Measurements from ENCODE around the gene RIOX2. TPM values are rescaled to one million over a fixed set of nuclear protein-coding genes. Genes with fewer than 3 reads are reported as not detected.

Gene RIOX2
- total RNA-seq, 1 donor from 2014 or later: 40.3 TPM

DNA sequence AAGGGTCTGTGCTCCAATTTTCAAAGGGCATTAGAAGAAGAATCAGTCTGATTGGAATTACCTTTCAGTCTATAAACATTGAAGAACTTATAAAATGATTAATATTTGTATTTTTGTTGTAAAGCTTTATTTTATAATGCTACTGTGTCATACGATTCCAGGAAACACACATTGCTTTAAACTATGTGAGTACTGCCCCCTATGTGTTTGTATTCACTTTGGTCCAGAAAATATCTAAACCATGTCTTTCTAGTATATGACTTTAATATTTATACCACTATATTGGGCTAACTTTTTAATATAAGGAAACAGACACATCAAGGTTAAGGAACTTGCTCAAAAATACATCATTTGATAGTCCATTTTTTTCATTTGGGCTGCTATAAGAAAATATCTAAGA, 3.2 kb upstream of the RIOX2 start:
- DNase-seq (ENCODE audit: low read depth) (no peak), FAIRE-seq (no peak)
- no peaks in the 10 kb centered on the region for H3K36me3 ChIP-seq (ENCODE audit: control insufficient read depth, insufficient read depth, low read length)
- TF ChIP-seq CTCF (IDR thresholded peaks at IDR 0.05; ENCODE audit: insufficient read depth, low read length, severe bottlenecking): no peak
- no peaks in the 10 kb centered on the region for H3K27me3 ChIP-seq (ENCODE audit: control insufficient read depth, insufficient read depth, low read length)
- no peak overlapping the region for H3K4me3 ChIP-seq (ENCODE audit: low read depth, low read length)

- Histone ChIP-seq H3K27me3 (ENCODE audit: control insufficient read depth, insufficient read depth, low read length) (no peaks in the 10 kb centered on the region), H3K4me3 (ENCODE audit: low read depth, low read length) (no peak overlapping the region), H3K36me3 (ENCODE audit: control insufficient read depth, insufficient read depth, low read length) (no peaks in the 10 kb centered on the region)
- no peak for TF ChIP-seq CTCF (IDR thresholded peaks at IDR 0.05; ENCODE audit: insufficient read depth, low read length, severe bottlenecking)
- DNase-seq (ENCODE audit: low read depth) (no peak), FAIRE-seq (no peak)
These were observed 2.8 kb upstream of the RIOX2 start for GRCh38 chr3:97974996-97975395.

DNA sequence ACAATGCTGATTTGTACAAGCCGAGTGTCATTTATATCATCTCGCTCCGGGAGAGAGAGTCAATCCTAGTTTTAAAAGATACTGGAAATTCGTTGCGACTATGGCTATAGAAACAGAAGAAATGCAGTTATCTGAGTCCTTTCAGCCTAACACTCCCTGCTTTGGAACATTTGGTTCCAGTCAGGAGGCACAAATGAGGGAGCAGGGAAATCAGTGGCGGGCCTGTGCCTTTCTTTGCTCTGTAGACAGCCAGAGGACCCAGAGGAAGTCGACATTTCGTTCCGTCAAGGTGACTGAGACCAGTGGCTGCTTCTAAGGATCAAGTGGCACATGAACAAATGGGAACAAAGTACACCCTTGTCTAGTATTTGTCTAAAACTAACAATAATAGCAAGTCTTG, 745 bp upstream of the RIOX2 start:
- no peak for FAIRE-seq
- Histone ChIP-seq H3K4me3 (ENCODE audit: low read depth, low read length) (no peak overlapping the region), H3K36me3 (ENCODE audit: control insufficient read depth, insufficient read depth, low read length) (no peaks in the 10 kb centered on the region), H3K27me3 (ENCODE audit: control insufficient read depth, insufficient read depth, low read length) (no peaks in the 10 kb centered on the region)
- no peak for TF ChIP-seq CTCF (IDR thresholded peaks at IDR 0.05; ENCODE audit: insufficient read depth, low read length, severe bottlenecking)
- no peak for DNase-seq (ENCODE audit: low read depth)

GRCh38 chr3:97970956-97971620, 1.1 kb downstream of the RIOX2 start:
- Histone ChIP-seq H3K27me3 (ENCODE audit: control insufficient read depth, insufficient read depth, low read length) (no peaks in the 10 kb centered on the region), H3K4me3 (ENCODE audit: low read depth, low read length) (peak overlapping the region; percentile 72), H3K36me3 (ENCODE audit: control insufficient read depth, insufficient read depth, low read length) (peaks cover 4% of the 10 kb centered on the region)
- no peak for TF ChIP-seq CTCF (IDR thresholded peaks at IDR 0.05; ENCODE audit: insufficient read depth, low read length, severe bottlenecking)
- FAIRE-seq: no peak
- no peak for DNase-seq (ENCODE audit: low read depth)

- Histone ChIP-seq H3K36me3 (ENCODE audit: control insufficient read depth, insufficient read depth, low read length) (peaks cover 4% of the 10 kb centered on the region), H3K27me3 (ENCODE audit: control insufficient read depth, insufficient read depth, low read length) (no peaks in the 10 kb centered on the region), H3K4me3 (ENCODE audit: low read depth, low read length) (no peak overlapping the region)
- no peak for FAIRE-seq
- DNase-seq (ENCODE audit: low read depth): no peak
- no peak for TF ChIP-seq CTCF (IDR thresholded peaks at IDR 0.05; ENCODE audit: insufficient read depth, low read length, severe bottlenecking)
These were observed 2.1 kb downstream of the RIOX2 start for GRCh38 chr3:97970156-97970555.

- no peak overlapping the region for H3K4me3 ChIP-seq (ENCODE audit: low read depth, low read length)
- no peak for FAIRE-seq
These were observed 2.7 kb downstream of the RIOX2 start for GRCh38 chr3:97969541-97969940.

More at GRCh38 chr3:97969541-97969940, 2.7 kb downstream of the RIOX2 start:
- no peak for TF ChIP-seq CTCF (IDR thresholded peaks at IDR 0.05; ENCODE audit: insufficient read depth, low read length, severe bottlenecking)
- DNase-seq (ENCODE audit: low read depth): no peak
- Histone ChIP-seq H3K36me3 (ENCODE audit: control insufficient read depth, insufficient read depth, low read length) (peaks cover 4% of the 10 kb centered on the region), H3K27me3 (ENCODE audit: control insufficient read depth, insufficient read depth, low read length) (no peaks in the 10 kb centered on the region)

All from bronchial epithelial cell (primary cell).